Activated CD8-positive, alpha-beta memory T cell treated with anti-CD3 and anti-CD28 coated beads, Interleukin-2, amount 50 U/mL, for 24 hours (primary cell): ENCODE measurements around the gene SPATA7.

Experiments
- DNase-seq: peaks from one replicate; pipeline ENCODE4 v3.0.0-alpha.2; 2020; ENCODE audit errors: extremely low read depth

Gene SPATA7

GRCh38 chr14:88482524-88482923 is 97.1 kb downstream of the SPATA7 start:
- DNase-seq, result no peak
